GM12878 (cell line): ENCODE data around the gene RNU6-1. TPM values are rescaled to one million over a fixed set of nuclear protein-coding genes. Genes with fewer than 3 reads are reported as not detected.

ENCODE experiments used
- ATAC-seq: fragments of 200-7000 bp; cut with Tn5 transposase; 3 replicates; pipeline ENCODE4 v1.9.1; 2020; ENCODE audit warnings: mild to moderate bottlenecking, moderate library complexity
- BruUV-seq: library from RNA; stranded (reverse); fragments of 400-500 nt; replicated peaks from 2 replicates; lab custom pipeline; 2021; lab: Mats Ljungman, UMichigan
- CTCF ChIA-PET: fragments of 300-600 bp; sonication (Branson Sonifier 250); formaldehyde crosslinking; extraction: SDS; loops from one replicate; lab custom pipeline; 2021; ENCODE audit warnings: inconsistent platforms; lab: Yijun Ruan, JAX
- POLR2A ChIA-PET: fragments of 350-600 bp; formaldehyde crosslinking; extraction: SDS; loops from one replicate; lab custom pipeline; 2021; ENCODE audit warnings: inconsistent platforms; lab: Charles Lee
- RAD21 ChIA-PET: fragments of 300-600 bp; sonication (Branson Sonifier 250); formaldehyde crosslinking; loops from one replicate; lab custom pipeline; 2023; ENCODE audit warnings: antibody characterized with exemption; ENCODE audit not compliant: unreplicated experiment; lab: Charles Lee
- SMC1A ChIA-PET: fragments of 300-600 bp; sonication (Branson Sonifier 250); formaldehyde crosslinking; loops from one replicate; lab custom pipeline; 2023; ENCODE audit not compliant: unreplicated experiment, uncharacterized antibody; lab: Charles Lee
- DNase-seq: peaks from one replicate; pipeline ENCODE4 v3.0.0-alpha.2; 2011; ENCODE audit warnings: low read depth, low spot score
- FAIRE-seq: peaks from 3 replicates; lab custom pipeline; 2011; peaks lifted over from hg19 to GRCh38; lab: Jason Lieb, UNC
- H2AFZ ChIP-seq: 2 replicates; pipeline ENCODE4 v1.6.0; 2011; ENCODE audit warnings: low read depth, low read length, control low read depth; ENCODE audit not compliant: control insufficient read depth
- H3K27ac ChIP-seq: 2 replicates; pipeline ENCODE4 v1.5.1; 2011; ENCODE audit warnings: control low read depth; ENCODE audit not compliant: control insufficient read depth, insufficient read depth
- H3K27me3 ChIP-seq, 2 experiments: replicated peaks in 1 of 2; 2 replicates each; pipeline versions ENCODE4 v1.6.0 to v1.6.1; 2011; ENCODE audit warnings: low read length in 1 of 2; ENCODE audit not compliant: control insufficient read depth in 2 of 2, insufficient read depth in 2 of 2
- H3K36me3 ChIP-seq, 2 experiments: 2 replicates each; pipeline ENCODE4 v1.5.1; 2011; ENCODE audit warnings: low read length in 1 of 2; ENCODE audit not compliant: control insufficient read depth in 2 of 2, insufficient read depth in 2 of 2
- H3K4me1 ChIP-seq: 2 replicates; pipeline ENCODE4 v1.6.1; 2011; ENCODE audit warnings: mild to moderate bottlenecking, low read length, moderate library complexity, mixed read lengths; ENCODE audit not compliant: control insufficient read depth, insufficient read depth
- H3K4me2 ChIP-seq: 2 replicates; pipeline ENCODE4 v1.6.0; 2011; ENCODE audit warnings: control low read depth; ENCODE audit not compliant: control insufficient read depth, insufficient read depth
- H3K4me3 ChIP-seq: fragments of 200-600 bp; sonication (generic); 2 replicates; pipeline ENCODE4 v1.5.1; 2016
- H3K79me2 ChIP-seq: 2 replicates; pipeline ENCODE4 v1.6.0; 2011; ENCODE audit warnings: low read length; ENCODE audit not compliant: control insufficient read depth, insufficient read depth
- H3K9ac ChIP-seq: 2 replicates; pipeline ENCODE4 v1.8.0; 2011; ENCODE audit warnings: low read length, control low read depth, mixed read lengths; ENCODE audit not compliant: control insufficient read depth, insufficient read depth
- H3K9me3 ChIP-seq: replicated peaks from 3 replicates; pipeline ENCODE4 v1.5.1; 2011; ENCODE audit warnings: mild to moderate bottlenecking, low read length; ENCODE audit not compliant: control insufficient read depth, insufficient read depth
- H4K20me1 ChIP-seq: 2 replicates; pipeline ENCODE4 v1.6.0; 2011; ENCODE audit not compliant: control insufficient read depth, insufficient read depth
- HCFC1 ChIP-seq: fragments of 150-350 bp; IDR thresholded peaks from 2 replicates; pipeline ENCODE4 v1.6.1; 2014; ENCODE audit warnings: low read length
- PBX3 ChIP-seq: IDR thresholded peaks from 2 replicates; pipeline ENCODE4 v1.6.1; 2011; ENCODE audit warnings: mild to moderate bottlenecking, low read depth, low read length, moderate library complexity; ENCODE audit not compliant: insufficient replicate concordance
- PKNOX1 ChIP-seq: fragments of 450-650 bp; IDR thresholded peaks from 2 replicates; pipeline ENCODE4 v1.6.1; 2016; ENCODE audit warnings: mild to moderate bottlenecking
- SUPT20H ChIP-seq: IDR thresholded peaks from 2 replicates; pipeline ENCODE4 v1.6.1; 2011; ENCODE audit warnings: low read depth, mild to moderate bottlenecking, low read length, moderate library complexity, borderline replicate concordance; ENCODE audit not compliant: control insufficient read depth
- WGBS: methylation state at CpG from one replicate; pipeline ENCODE4 v1.1.6; 2016; ENCODE audit warnings: low lambda C conversion rate; ENCODE audit not compliant: insufficient replicate concordance, insufficient coverage; ENCODE audit errors: missing lambda C conversion rate; 5-methylcytosine and 5-hydroxymethylcytosine counted together
- in situ Hi-C: fragments of 300-500 bp; cut with MboI; formaldehyde crosslinking; loops from 9 replicates; pipeline ENCODE4 v1.14.3; 2018; ENCODE audit warnings: mixed read lengths
- intact Hi-C: fragments of 100-400 bp; cut with micrococcal nuclease; formaldehyde crosslinking; loops from one replicate; pipeline ENCODE4 v1.14.2; 2022; ENCODE audit not compliant: unreplicated experiment
- polyA plus RNA-seq, 11 experiments: library from polyadenylated mRNA; depleted of rRNA in 4 of 11; unstranded in 6 of 11; stranded (reverse) in 5 of 11; fragments of >200 nt; fragmentation: Nextera tagmentation in 4 of 11; fragmentation: Illumina TruSeq in 1 of 11; extraction: Ambion mirVana in 4 of 11; extraction: Trizol in 1 of 11; gene quantifications; 1 replicate in 1 of 11; 2 replicates in 10 of 11; pipeline versions ENCODE4 v1.2.1 to v1.2.3, GENCODE V29; 2011 to 2016; ENCODE audit warnings: inconsistent platforms in 2 of 11, missing spikeins in 2 of 11, low read depth in 1 of 11
- total RNA-seq, 4 experiments: library from RNA; depleted of rRNA in 3 of 4; stranded (reverse); fragments of >200 nt in 3 of 4; fragmentation: Illumina TruSeq in 1 of 4; extraction: Trizol in 1 of 4; gene quantifications; 2 replicates each; pipeline versions ENCODE4 v1.2.1 to v1.2.3, GENCODE V29; 2013 to 2021

Gene RNU6-1
- total and polyA plus RNA-seq, 10 of the 15 experiments (the other 5 are each of a cell fraction or from before 2014, with no cell fraction given) = not detected

- Histone ChIP-seq H3K4me2 (no peak overlapping the region), H3K79me2 (no peaks in the 10 kb centered on the region), H3K36me3 (no peaks in the 10 kb centered on the region), H2AFZ (no peak overlapping the region), H3K4me3 (no peak overlapping the region), H3K9ac (no peak overlapping the region), H3K4me1 (peaks cover 41% of the 10 kb centered on the region), H4K20me1 (no peaks in the 10 kb centered on the region), H3K27ac (no peak overlapping the region), H3K9me3 (no peaks in the 10 kb centered on the region), H3K27me3 (no peaks in the 10 kb centered on the region)
- intact Hi-C loops = no loop called here
- ChIA-PET RAD21 (interaction anchor here (1.2 to 1.3 kb wide), 2 partner anchors 16 to 196 kb away, joined by 3 to 6 read pairs; no protein-coding TSS in a partner anchor), POLR2A (interaction anchor here (1.0 to 1.1 kb wide), 2 partner anchors 197 to 424 kb away, joined by 3 to 7 read pairs; partner anchors contain the start of gene PIAS1), CTCF (interaction anchor here (1.2 kb wide), 1 partner anchor 400 kb away, joined by 3 read pairs; no protein-coding TSS in a partner anchor), SMC1A (interaction anchor here (1.0 to 5.4 kb wide), 4 partner anchors 9 to 194 kb away, joined by 3 to 29 read pairs (median 4); partner anchors contain the start of gene RNU6-1)
- TF ChIP-seq PBX3 = peak; percentile 34
- TF ChIP-seq HCFC1 = no peak
- TF ChIP-seq PKNOX1 = peak; percentile 63
- no peak for TF ChIP-seq SUPT20H
- in situ Hi-C loops = no loop called here
- no TSS peak for BruUV-seq
- DNase-seq (no peak), ATAC-seq (no peak), FAIRE-seq (no peak)
- WGBS = 95% methylated on average over 3 of the region's 3 CpGs
Measured at GRCh38 chr15:67857220-67857619, 17.4 kb upstream of the RNU6-1 start.
